Measurements from ENCODE around the gene PGAP3. TPM values are rescaled to one million over a fixed set of nuclear protein-coding genes. Genes with fewer than 3 reads are reported as not detected.
A peak's percentile ranks its signal among the peaks of the same experiment; 100 is the strongest.

PGAP3 gene
- total RNA-seq, 3 donors from 2014 or later: 11.7 to 23.7 (median 21.6) TPM

- no peaks in the 10 kb centered on the region for H3K9me3 ChIP-seq
- peaks cover 0 to 3% of the 10 kb centered on the region in 2 donors for H3K27me3 ChIP-seq
- no peaks in the 10 kb centered on the region for H3K36me3 ChIP-seq
- intact Hi-C loops (cut with DNase I; ENCODE audit: low total_unique reads): loop anchor here (10.0 kb wide), 1 partner anchor 128 kb away; no protein-coding TSS in a partner anchor
- no peak for DNase-seq (ENCODE audit: low spot score in 2 of 2)
- peaks cover 6 to 24% of the 10 kb centered on the region in 2 donors for H3K4me1 ChIP-seq
- peak within 1 kb of the TSS; percentile 14 to 70 (median 68) for H3K4me3 ChIP-seq
- TF ChIP-seq POLR2A (IDR thresholded peaks at IDR 0.05): no peak
- no peak for TF ChIP-seq CTCF (IDR thresholded peaks at IDR 0.05)
- no peak for TF ChIP-seq POLR2AphosphoS5 (IDR thresholded peaks at IDR 0.05)
- peak within 1 kb of the TSS; percentile 91 to 93 for H3K27ac ChIP-seq
Measured at GRCh38 chr17:39626171-39627046, 61.4 kb downstream of the PGAP3 start, which contains the start of gene PPP1R1B. TSS of gene PPP1R1B (plus strand) at chr17:39626952. CDS start at chr17:39627393, 441 bp downstream.

- Histone ChIP-seq H3K4me3 (no peak overlapping the region), H3K36me3 (no peaks in the 10 kb centered on the region), H3K4me1 (peaks cover 6 to 24% of the 10 kb centered on the region in 2 donors), H3K27me3 (peaks cover 0 to 3% of the 10 kb centered on the region in 2 donors), H3K27ac (no peak overlapping the region), H3K9me3 (no peaks in the 10 kb centered on the region)
- intact Hi-C loops (cut with DNase I; ENCODE audit: low total_unique reads): loop anchor here (10.0 kb wide), 1 partner anchor 130 kb away; no protein-coding TSS in a partner anchor
- TF ChIP-seq CTCF (IDR thresholded peaks at IDR 0.05): no peak
- no peak for TF ChIP-seq POLR2AphosphoS5 (IDR thresholded peaks at IDR 0.05)
- no peak for TF ChIP-seq POLR2A (IDR thresholded peaks at IDR 0.05)
- DNase-seq (ENCODE audit: low spot score in 2 of 2): no peak
Measured at GRCh38 chr17:39625198-39625785, 62.6 kb downstream of the PGAP3 start.

- Histone ChIP-seq H3K9me3 (no peaks in the 10 kb centered on the region), H3K27ac (no peak overlapping the region), H3K27me3 (peaks cover 0 to 3% of the 10 kb centered on the region in 2 donors), H3K36me3 (no peaks in the 10 kb centered on the region), H3K4me1 (peaks cover 6 to 24% of the 10 kb centered on the region in 2 donors), H3K4me3 (no peak overlapping the region)
- intact Hi-C loops (cut with DNase I; ENCODE audit: low total_unique reads): loop anchor here (10.0 kb wide), 1 partner anchor 130 kb away; no protein-coding TSS in a partner anchor
- TF ChIP-seq CTCF (IDR thresholded peaks at IDR 0.05) (no peak), POLR2AphosphoS5 (IDR thresholded peaks at IDR 0.05) (no peak), POLR2A (IDR thresholded peaks at IDR 0.05) (no peak)
- DNase-seq (ENCODE audit: low spot score in 2 of 2): no peak
Measured at GRCh38 chr17:39624313-39624712, 63.5 kb downstream of the PGAP3 start.

- Histone ChIP-seq H3K27ac (no peak overlapping the region), H3K27me3 (peaks cover 0 to 3% of the 10 kb centered on the region in 2 donors), H3K4me1 (peaks cover 6 to 24% of the 10 kb centered on the region in 2 donors), H3K36me3 (no peaks in the 10 kb centered on the region), H3K9me3 (no peaks in the 10 kb centered on the region), H3K4me3 (no peak overlapping the region)
- TF ChIP-seq POLR2AphosphoS5 (IDR thresholded peaks at IDR 0.05) (no peak), CTCF (IDR thresholded peaks at IDR 0.05) (peak; percentile 86 to 95 (median 88)), POLR2A (IDR thresholded peaks at IDR 0.05) (no peak)
- intact Hi-C loops (cut with DNase I; ENCODE audit: low total_unique reads): loop anchor here (10.0 kb wide), 1 partner anchor 131 kb away; no protein-coding TSS in a partner anchor
- peak; percentile 80 to 90 for DNase-seq (ENCODE audit: low spot score in 2 of 2)
Measured at GRCh38 chr17:39623356-39623950, 64.4 kb downstream of the PGAP3 start.

Measured in breast epithelium (tissue), 4 donors.